ENCODE measurements around the gene SYCP2L. TPM values are rescaled to one million over a fixed set of nuclear protein-coding genes. Genes with fewer than 3 reads are reported as not detected.

The SYCP2L gene
- total and polyA plus RNA-seq, 2 of the 4 experiments (the other 2 are of a cell fraction) = 0.05 TPM; not detected in 1

DNA sequence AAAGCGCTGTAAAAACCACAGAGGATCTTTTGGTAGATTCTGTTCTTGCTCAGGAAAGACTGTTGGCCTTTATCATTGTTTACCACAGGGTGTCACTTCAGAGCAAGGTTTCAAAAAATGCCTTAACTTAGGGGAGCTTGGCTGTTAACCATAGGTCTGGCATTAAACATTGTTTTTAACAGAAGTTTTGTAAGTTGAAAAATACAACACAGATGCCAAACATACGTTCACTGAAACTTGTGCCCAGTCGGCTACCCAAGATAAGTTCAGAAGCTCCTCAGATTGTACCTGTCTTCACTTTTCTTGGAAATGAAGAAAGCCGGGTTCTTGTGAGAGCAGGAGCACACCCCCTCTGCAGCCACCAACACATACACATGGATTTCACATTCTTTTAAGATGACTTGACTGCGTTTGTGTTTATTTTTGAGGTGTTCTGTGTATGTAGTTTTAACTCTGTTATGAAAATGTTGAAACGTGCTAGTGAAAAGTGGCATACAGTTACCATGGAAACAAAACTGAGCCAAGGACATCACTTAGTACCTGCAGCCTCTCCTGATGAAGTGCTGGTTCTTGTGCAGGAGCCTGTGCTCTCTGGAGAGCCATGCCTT, 64.9 kb downstream of the SYCP2L start (continued):
- TF ChIP-seq CHD1 (IDR thresholded peaks at IDR 0.05; ENCODE audit: low read depth, low read length) (no peak), BHLHE40 (IDR thresholded peaks at IDR 0.05; ENCODE audit: low read depth, low read length) (peak; percentile 96)

DNA sequence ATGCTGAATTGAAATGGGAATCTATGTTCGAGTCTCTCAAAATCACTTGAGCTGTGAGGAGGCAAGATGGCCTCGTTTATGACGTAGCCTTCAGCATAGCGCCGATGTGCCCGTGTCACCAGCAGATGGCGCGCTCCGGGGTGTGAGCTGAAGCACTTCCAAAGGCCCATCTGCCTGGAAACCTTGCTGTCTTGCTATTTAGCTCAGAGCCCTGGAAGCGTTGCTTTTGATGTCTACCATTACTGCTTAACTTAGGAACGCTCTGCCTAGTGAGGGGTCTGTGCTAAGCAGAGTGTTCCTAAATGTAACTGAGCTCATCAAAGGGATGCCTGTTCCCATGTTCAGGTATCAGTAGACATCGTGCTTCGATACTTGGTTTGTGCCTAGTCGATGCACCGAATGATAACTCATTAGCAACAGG, 67.7 kb downstream of the SYCP2L start:
- H2AK5ac ChIP-seq (ENCODE audit: low read depth, low read length) = peak overlapping the region; percentile 48; the same call in 1 of the 2 replicates
- no peak overlapping the region for H2AK9ac ChIP-seq (replicated peaks; ENCODE audit: low read depth, low read length, poor library complexity)
- H4K8ac ChIP-seq (ENCODE audit: low read depth in 2 of 2, low read length in 2 of 2) = no peak overlapping the region
- in situ Hi-C loops (cut with MboI; ENCODE audit: low sequenced_read_pairs) (loop anchor here (5.0 to 10.0 kb wide), 3 partner anchors 113 to 620 kb away; no protein-coding TSS in a partner anchor), dilution Hi-C loops (cut with HindIII; ENCODE audit: low sequenced_read_pairs, unreplicated experiment) (no loop called here), intact Hi-C loops (cut with micrococcal nuclease) (no loop called here)
- peak overlapping the region; percentile 34 for H2AFZ ChIP-seq (replicated peaks; ENCODE audit: low read length, poor library complexity)
- ATAC-seq (ENCODE audit: low read depth) (peak; percentile 65), DNase-seq (peak; percentile 77)
- no peak overlapping the region for H3K14ac ChIP-seq (replicated peaks; ENCODE audit: low read depth, low read length)
- no peak overlapping the region for H3K23ac ChIP-seq (ENCODE audit: low read depth, low read length)
- H3K9me3 ChIP-seq (ENCODE audit: control insufficient read depth, insufficient read depth, low read length) = no peaks in the 10 kb centered on the region
- H3K9ac ChIP-seq (ENCODE audit: low read depth, low read length) = no peak overlapping the region
- peak overlapping the region; percentile 53 for H4K91ac ChIP-seq (ENCODE audit: insufficient read depth, low read depth, low read length)
- H2BK15ac ChIP-seq (ENCODE audit: low read depth, low read length) = 0 out of 3 replicates have a peak overlapping the region, but pooled peaks have one; percentile 0
- H2BK5ac ChIP-seq (ENCODE audit: low read depth, low read length, poor library complexity, severe bottlenecking) = no peak overlapping the region
- WGBS, 2 experiments (ENCODE audit: extremely low coverage in 2 of 2, insufficient read length in 1 of 2) = 41% methylated on average over 12 of the region's 15 CpGs; no CpG with 5 or more reads in 1 of the 2 experiments
- peaks cover 3% of the 10 kb centered on the region; the same call in 1 of the 2 replicates for H3K4me1 ChIP-seq (ENCODE audit: control insufficient read depth, insufficient read depth, low read length)
- no peak overlapping the region for H3K27ac ChIP-seq (ENCODE audit: insufficient read depth, low read length)
- no peak overlapping the region for H3K4me3 ChIP-seq (ENCODE audit: insufficient read depth, low read depth, low read length)
- H4K20me1 ChIP-seq (ENCODE audit: insufficient read depth, low read length) = peaks cover 4% of the 10 kb centered on the region; the same call in 1 of the 2 replicates
- no peaks in the 10 kb centered on the region for H3K36me3 ChIP-seq (ENCODE audit: control insufficient read depth, insufficient read depth, low read length)
- H2BK120ac ChIP-seq (ENCODE audit: low read depth, low read length) = no peak overlapping the region
- no peak overlapping the region for H3K56ac ChIP-seq (ENCODE audit: extremely low read depth, insufficient read depth, low read length)
- no peak overlapping the region for H4K5ac ChIP-seq (ENCODE audit: low read depth, low read length)
- 0 out of 2 replicates have a peak, but pooled peaks cover 3% of the 10 kb centered on the region for H3K9me1 ChIP-seq (ENCODE audit: insufficient read depth, low read length)
- H3K27me3 ChIP-seq (ENCODE audit: control insufficient read depth, insufficient read depth, low read length) = peaks cover 9% of the 10 kb centered on the region
- ChIA-PET POLR2A (ENCODE audit: unreplicated experiment) (no interaction called here), CTCF (interaction anchor here (0.6 to 1.8 kb wide), 16 partner anchors 8 to 621 kb away, joined by 3 to 9 read pairs (median 4); no protein-coding TSS in a partner anchor)
- no TSS peak for BruUV-seq (replicated peaks)
- peak overlapping the region; percentile 12; the same call in 1 of the 2 replicates for H3K4ac ChIP-seq (ENCODE audit: low read depth, low read length)
- no peak overlapping the region for H3K4me2 ChIP-seq (ENCODE audit: low read depth, low read length)
- peak overlapping the region; percentile 16; the same call in 1 of the 2 replicates for H2BK20ac ChIP-seq (ENCODE audit: low read depth, low read length)
- H3K18ac ChIP-seq (ENCODE audit: low read depth, low read length) = no peak overlapping the region
- H3K79me1 ChIP-seq (ENCODE audit: low read depth in 1 of 2, low read length in 2 of 2) = no peaks in the 10 kb centered on the region
- no peak for TF ChIP-seq MAFK (IDR thresholded peaks at IDR 0.05; ENCODE audit: low read depth, low read length)
- TF ChIP-seq POLR2A (IDR thresholded peaks at IDR 0.05; ENCODE audit: low read depth, low read length) = no peak
- TF ChIP-seq FOS (IDR thresholded peaks at IDR 0.05; ENCODE audit: low read depth, low read length) = no peak
- TF ChIP-seq, protein P1, sequence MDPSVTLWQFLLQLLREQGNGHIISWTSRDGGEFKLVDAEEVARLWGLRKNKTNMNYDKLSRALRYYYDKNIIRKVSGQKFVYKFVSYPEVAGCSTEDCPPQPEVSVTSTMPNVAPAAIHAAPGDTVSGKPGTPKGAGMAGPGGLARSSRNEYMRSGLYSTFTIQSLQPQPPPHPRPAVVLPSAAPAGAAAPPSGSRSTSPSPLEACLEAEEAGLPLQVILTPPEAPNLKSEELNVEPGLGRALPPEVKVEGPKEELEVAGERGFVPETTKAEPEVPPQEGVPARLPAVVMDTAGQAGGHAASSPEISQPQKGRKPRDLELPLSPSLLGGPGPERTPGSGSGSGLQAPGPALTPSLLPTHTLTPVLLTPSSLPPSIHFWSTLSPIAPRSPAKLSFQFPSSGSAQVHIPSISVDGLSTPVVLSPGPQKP (IDR thresholded peaks at IDR 0.05; ENCODE audit: borderline replicate concordance, low read depth, low read length) = no peak
- no peak for TF ChIP-seq CHD1 (IDR thresholded peaks at IDR 0.05; ENCODE audit: low read depth, low read length)
- TF ChIP-seq, protein P2, sequence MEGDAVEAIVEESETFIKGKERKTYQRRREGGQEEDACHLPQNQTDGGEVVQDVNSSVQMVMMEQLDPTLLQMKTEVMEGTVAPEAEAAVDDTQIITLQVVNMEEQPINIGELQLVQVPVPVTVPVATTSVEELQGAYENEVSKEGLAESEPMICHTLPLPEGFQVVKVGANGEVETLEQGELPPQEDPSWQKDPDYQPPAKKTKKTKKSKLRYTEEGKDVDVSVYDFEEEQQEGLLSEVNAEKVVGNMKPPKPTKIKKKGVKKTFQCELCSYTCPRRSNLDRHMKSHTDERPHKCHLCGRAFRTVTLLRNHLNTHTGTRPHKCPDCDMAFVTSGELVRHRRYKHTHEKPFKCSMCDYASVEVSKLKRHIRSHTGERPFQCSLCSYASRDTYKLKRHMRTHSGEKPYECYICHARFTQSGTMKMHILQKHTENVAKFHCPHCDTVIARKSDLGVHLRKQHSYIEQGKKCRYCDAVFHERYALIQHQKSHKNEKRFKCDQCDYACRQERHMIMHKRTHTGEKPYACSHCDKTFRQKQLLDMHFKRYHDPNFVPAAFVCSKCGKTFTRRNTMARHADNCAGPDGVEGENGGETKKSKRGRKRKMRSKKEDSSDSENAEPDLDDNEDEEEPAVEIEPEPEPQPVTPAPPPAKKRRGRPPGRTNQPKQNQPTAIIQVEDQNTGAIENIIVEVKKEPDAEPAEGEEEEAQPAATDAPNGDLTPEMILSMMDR (conservative IDR thresholded peaks at IDR 0.05; ENCODE audit: low read depth, low read length) = peak; percentile 81
- TF ChIP-seq MAZ (IDR thresholded peaks at IDR 0.05; ENCODE audit: borderline replicate concordance, low read depth, low read length) = no peak
- no peak for TF ChIP-seq NFE2L2 (IDR thresholded peaks at IDR 0.05; ENCODE audit: low read depth, low read length)
- peak; percentile 87 for TF ChIP-seq RAD21 (IDR thresholded peaks at IDR 0.05; ENCODE audit: low read length)
- TF ChIP-seq BHLHE40 (IDR thresholded peaks at IDR 0.05; ENCODE audit: low read depth, low read length) = no peak
- no peak for TF ChIP-seq MXI1 (IDR thresholded peaks at IDR 0.05; ENCODE audit: borderline replicate concordance, low read depth, low read length)
- TF ChIP-seq, protein P3, sequence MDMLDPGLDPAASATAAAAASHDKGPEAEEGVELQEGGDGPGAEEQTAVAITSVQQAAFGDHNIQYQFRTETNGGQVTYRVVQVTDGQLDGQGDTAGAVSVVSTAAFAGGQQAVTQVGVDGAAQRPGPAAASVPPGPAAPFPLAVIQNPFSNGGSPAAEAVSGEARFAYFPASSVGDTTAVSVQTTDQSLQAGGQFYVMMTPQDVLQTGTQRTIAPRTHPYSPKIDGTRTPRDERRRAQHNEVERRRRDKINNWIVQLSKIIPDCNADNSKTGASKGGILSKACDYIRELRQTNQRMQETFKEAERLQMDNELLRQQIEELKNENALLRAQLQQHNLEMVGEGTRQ (IDR thresholded peaks at IDR 0.05; ENCODE audit: low read depth, low read length) = no peak

Data from IMR-90 (cell line).